Measurements from ENCODE around the gene TRIM34. TPM values are rescaled to one million over a fixed set of nuclear protein-coding genes. Genes with fewer than 3 reads are reported as not detected.
"Not testable (repeated sequence)": the region's sequence is repeated elsewhere in the genome, so short reads cannot be mapped to it uniquely, and the experiment has no call there.

TRIM34 gene, protein sequence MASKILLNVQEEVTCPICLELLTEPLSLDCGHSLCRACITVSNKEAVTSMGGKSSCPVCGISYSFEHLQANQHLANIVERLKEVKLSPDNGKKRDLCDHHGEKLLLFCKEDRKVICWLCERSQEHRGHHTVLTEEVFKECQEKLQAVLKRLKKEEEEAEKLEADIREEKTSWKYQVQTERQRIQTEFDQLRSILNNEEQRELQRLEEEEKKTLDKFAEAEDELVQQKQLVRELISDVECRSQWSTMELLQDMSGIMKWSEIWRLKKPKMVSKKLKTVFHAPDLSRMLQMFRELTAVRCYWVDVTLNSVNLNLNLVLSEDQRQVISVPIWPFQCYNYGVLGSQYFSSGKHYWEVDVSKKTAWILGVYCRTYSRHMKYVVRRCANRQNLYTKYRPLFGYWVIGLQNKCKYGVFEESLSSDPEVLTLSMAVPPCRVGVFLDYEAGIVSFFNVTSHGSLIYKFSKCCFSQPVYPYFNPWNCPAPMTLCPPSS
- 6.1 TPM for total RNA-seq
- long read RNA-seq, transcript TRIM34-201 (8 exons, 2,311 nt) = major isoform, 15 of 21 reads
- long read RNA-seq, partial matches to known transcripts = 3 of 21 reads
- long read RNA-seq, other reads (novel, unspliced or antisense) = 3 of 21 reads

DNA sequence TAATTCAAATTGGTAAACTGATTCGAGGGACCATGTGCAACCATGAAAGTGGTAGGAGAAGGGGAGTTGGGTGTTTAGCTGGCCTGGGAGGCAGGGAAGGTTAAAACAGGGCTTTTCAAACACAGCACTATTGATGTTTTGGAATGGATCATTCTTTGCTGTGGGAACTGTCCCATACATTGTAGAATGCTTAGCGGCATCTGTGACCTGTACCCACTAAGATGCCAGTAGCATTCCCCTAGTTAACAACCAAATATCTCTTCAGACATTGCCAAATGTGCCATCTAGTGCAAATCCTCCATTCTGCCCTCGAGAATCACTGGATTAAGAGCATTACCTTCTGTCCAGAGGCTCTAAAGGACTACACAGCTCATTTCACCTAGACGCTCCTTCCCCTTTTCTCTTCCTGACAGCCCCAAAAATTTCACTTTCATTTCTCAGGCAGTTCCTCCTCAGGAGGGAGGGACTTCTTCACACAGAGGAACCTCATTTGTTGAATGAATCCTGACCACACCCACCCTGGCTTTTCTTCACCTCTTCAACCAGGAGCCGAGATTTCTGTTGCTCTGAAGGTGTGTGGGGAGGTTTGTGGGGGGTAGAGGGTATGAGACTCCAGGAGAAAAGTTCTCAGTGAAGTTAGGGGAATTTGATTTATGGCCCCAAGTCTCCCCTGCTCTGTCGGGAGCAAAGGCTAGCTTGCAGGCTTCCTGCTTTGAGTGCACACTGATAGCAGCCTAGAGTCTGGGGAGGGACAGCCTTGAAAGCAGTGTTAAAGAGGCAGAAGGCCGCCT is at the start of gene TRIM34:
Gene TRIM34 (plus strand): TSS at position 513 of the 791 bp plus-strand sequence. CDS start 7,331 bp downstream, outside the sequence.
- DNase-seq (ENCODE audit: low spot score) = no peak

DNA sequence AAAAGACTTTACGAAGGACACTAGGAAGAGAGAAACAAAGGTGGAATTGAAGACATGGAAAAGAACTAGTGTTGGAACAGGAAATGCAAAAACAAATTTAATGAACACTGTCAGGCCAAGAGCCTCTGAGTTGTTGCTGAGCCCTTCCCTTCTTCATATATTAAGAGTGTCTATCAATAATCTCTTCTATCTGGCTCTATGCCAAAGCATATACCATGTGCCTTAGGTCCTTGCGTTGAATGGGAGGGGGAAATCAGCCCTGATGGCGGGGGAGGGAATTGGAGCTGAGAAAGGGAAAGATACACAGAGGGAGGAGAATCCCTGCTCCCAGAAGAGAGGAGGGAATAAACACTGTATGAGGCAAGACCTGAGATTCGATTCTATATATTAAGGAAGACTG is 49.6 kb upstream of the TRIM34 start:
- DNase-seq (ENCODE audit: low spot score) = no peak

DNA sequence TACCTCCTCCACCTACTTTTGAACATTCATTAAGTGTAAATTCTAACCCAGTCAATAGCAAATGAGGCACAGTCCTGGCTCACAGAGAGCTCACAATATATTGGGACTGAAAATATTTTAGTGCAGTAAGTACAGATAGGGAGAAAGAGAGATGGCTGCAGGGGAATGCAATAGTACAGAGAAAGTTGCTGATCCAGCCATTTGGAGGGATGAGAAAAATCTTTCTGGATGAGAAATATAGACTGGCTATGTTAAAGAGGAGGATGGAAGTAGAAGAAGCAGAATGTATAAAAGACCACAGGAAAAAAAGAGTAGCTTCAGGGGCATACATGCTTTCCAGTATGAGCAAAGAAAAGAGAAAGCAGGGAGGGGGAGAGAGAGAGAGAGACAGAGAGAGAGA is 47.7 kb upstream of the TRIM34 start:
- DNase-seq (ENCODE audit: low spot score) = no peak

DNA sequence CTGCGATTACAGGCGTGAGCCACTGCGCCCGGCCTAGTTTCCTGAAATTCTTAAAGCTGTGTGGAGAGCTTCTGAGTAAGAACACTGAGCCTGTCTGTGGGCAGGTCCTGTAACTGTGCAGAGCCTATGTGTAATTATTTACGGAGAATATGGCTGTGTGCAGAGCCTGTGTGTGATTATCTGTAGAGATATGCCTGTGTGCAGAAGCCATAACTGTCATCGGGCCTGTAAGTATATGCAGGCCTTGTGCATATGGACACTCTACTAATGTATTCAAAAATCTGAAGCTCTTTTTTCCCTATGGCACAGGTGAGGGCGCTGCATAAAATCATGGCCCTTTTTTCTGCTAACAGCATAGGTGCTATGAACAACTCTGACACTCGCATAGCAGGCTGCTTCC is 44.2 kb upstream of the TRIM34 start, which contains the start of gene OR52B6:
Gene OR52B6 (plus strand): TSS at position 301 of the 400 bp plus-strand sequence. CDS start 0 bp downstream, at position 301.
- no peak for DNase-seq (ENCODE audit: low spot score)

DNA sequence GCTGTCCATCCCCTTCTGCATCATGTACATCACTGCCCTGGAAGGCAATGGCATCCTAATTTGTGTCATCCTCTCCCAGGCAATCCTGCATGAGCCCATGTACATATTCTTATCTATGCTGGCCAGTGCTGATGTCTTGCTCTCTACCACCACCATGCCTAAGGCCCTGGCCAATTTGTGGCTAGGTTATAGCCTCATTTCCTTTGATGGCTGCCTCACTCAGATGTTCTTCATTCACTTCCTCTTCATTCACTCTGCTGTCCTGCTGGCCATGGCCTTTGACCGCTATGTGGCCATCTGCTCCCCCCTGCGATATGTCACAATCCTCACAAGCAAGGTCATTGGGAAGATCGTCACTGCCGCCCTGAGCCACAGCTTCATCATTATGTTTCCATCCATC is 43.8 kb upstream of the TRIM34 start:
- DNase-seq (ENCODE audit: low spot score) = no peak

DNA sequence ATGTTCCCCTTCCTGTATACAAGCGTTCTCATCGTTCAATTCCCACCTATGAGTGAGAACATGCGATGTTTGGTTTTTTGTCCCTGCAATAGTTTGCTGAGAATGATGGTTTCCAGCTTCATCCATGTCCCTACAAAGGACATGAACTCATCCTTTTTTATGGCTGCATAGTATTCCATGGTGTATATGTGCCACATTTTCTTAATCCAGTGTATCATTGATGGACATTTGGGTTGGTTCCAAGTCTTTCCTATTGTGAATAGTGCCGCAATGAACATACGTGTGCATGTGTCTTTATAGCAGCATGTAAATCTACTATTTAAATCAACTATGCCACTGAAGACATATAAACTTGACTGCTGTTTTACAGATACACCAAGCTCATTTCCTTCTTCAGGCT is 40.3 kb upstream of the TRIM34 start:
- not testable (repeated sequence) for DNase-seq (ENCODE audit: low spot score)

DNA sequence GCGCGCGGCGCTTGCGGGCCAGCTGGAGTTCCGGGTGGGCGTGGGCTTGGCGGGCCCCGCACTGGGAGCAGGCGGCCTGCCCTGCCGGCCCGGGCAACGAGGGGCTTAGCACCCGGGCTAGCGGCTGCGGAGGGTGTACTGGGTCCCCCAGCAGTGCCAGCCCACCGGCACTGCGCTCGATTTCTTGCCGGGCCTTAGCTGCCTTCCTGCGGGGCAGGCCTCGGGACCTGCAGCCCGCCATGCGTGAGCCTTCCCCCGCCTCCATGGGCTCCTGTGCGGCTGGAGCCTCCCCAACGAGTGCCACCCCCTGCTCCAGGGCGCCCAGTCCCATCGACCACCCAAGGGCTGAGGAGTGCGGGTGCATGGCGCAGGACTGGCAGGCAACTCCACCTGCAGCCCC is 34.9 kb upstream of the TRIM34 start:
- DNase-seq (ENCODE audit: low spot score) = not testable (repeated sequence)

DNA sequence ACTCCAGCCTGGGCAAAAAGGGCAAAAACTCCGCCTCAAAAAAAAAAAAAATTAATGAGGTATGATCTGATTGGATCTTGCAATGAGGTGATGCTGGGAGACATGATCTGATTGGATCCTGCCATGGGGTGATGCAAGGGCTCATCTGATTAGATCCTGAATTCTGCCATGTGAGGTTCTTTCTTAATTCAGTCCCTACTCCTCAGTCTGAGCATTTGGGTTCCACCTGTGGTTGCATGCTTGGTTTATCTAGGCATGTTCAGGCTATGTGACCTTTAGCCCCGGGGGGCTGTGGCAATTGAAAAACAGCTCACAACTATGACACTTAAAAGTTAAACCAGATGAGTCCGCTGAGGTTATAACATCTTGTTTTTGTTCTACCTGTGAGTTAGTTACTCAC is 33.2 kb upstream of the TRIM34 start:
- no peak for DNase-seq (ENCODE audit: low spot score)

DNA sequence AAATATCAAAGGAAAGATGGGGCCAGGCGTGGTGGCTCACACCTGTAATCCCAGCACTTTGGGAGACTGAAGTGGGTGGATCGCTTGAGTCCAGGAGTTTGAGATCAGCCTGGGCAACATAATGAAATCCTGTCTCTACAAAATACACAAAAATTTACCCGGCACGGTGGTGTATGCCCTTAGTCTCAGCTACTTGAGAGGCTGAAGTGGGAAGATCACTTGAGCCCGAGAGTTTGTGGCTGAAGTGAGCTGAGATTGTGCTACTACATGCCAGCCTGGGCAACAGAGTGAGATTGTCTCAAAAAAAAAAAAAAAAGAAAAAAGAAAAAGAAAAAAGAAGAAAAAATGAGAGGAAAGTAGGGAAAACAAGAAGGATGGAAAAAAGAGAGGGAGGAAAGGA is 32.2 kb upstream of the TRIM34 start:
- DNase-seq (ENCODE audit: low spot score) = no peak

DNA sequence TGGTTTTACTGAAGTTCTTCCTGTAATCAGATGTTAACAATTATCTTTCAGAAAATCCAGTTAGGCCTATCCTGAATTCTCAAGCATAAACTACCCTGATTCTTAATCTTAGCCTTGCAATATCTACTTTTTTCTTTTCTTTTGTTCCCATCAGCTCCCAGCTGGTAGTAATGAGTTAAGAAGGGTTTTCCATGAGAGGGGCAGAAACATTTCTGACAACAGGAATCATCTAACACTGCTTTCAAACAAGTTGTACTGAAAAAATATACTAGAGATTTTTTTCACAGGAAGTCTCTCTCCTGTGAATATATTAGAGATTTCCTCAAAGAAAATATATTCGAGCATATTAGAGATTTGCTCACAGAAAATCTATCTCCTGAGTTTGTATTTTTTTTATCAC is 31.7 kb upstream of the TRIM34 start:
- no peak for DNase-seq (ENCODE audit: low spot score)

DNA sequence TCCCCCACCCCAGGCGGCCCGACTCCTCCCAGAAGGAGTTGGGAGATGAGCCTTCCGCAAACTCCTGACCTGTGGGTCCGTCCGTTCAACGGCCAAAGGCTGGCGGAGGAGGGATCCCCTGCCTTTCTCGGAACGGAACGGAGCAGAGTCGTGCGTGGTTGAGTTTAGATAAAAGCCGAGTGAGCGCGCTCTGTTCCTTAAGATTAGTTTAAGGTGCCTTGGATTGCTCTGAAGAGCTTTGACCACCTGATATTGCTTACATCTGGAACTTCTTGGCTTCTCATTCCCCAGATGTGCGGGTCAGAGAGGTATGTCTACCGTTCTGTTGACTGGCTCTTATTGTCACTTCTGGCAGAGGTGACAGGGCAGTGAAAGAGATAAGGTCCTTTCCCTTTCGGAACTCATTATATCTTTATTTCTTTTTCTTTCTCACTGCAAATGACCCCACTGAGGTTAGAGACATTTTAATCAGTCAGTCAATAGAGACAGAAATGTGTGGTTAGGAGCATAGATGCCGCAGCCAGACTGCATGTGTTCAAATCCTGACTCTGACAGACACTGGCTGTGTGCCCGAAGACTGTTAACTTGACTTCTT is 28.1 kb upstream of the TRIM34 start, which contains the start of gene TRIM6:
Gene TRIM6 (plus strand): TSS at position 31 of the 595 bp plus-strand sequence. CDS start 261 bp downstream, at position 292.
- DNase-seq (ENCODE audit: low spot score) = no peak

DNA sequence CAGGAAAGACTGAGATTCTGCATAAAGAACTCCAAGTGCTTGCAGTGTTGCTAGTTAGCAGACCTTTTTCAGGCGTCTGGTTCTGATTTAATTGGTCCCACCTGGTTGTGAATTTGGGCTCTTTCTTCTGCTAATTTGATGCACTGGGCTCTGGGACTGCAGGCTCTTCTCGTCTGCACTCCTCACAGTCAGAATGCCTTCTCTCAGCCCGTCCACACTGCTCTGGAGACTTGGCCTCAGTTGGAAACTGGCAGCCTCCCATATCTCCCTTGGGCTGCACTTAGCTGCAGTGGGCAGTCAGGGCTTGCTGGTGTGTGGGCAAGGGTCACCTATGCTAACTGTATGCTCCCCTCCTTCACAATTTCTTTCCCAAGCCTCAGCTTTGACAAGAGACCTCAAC is 26.8 kb upstream of the TRIM34 start:
- DNase-seq (ENCODE audit: low spot score) = no peak

DNA sequence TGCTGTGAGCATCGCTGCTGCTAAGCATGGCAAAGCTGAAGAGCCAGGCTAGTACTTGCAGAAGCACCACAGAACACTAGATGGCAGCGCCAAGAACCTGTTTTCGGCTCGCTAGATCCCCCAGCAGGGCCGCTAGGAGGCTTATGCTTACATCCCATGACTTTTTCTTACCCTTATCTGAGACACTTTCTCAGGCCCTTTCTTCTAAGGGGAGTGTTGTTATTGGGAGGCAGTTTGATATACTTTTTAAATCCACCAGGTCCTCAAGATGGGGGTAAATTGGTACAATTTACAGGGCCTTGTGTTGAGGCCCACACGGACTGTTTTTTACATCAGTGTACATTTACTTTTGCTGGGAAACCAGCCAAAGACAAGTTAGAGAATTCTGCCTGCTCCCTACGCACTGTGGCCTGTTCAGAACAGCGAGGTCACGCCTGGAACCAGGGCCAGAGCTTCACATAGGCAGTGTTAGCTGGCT is 24.4 kb upstream of the TRIM34 start:
- DNase-seq (ENCODE audit: low spot score) = no peak

DNA sequence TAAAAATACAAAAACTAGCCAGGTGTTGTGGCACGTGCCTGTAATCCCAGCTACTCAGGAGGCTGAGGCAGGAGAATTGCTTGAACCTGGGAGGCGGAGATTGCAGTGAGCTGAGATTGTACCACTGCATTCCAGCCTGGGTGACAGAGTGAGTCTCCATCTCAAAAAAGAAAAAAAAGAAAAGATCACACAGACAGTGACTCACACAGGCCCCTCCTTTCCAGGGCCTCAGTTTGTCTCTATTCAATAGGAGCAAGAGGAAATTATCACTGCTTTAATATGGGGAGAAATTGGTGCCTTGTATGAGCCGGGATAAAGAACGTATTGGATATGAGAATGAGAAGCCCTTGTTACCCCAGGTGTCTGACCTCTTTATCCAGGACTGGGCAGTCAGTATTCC is 22.0 kb upstream of the TRIM34 start:
- DNase-seq (ENCODE audit: low spot score) = not testable (repeated sequence)

DNA sequence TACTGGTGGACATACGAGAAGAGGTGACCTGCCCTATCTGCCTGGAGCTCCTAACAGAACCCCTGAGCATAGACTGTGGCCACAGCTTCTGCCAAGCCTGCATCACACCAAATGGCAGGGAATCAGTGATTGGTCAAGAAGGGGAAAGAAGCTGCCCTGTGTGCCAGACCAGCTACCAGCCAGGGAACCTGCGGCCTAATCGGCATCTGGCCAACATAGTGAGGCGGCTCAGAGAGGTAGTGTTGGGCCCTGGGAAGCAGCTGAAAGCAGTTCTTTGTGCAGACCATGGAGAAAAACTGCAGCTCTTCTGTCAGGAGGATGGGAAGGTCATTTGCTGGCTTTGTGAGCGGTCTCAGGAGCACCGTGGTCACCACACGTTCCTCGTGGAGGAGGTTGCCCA is 21.5 kb upstream of the TRIM34 start:
- DNase-seq (ENCODE audit: low spot score) = no peak

DNA sequence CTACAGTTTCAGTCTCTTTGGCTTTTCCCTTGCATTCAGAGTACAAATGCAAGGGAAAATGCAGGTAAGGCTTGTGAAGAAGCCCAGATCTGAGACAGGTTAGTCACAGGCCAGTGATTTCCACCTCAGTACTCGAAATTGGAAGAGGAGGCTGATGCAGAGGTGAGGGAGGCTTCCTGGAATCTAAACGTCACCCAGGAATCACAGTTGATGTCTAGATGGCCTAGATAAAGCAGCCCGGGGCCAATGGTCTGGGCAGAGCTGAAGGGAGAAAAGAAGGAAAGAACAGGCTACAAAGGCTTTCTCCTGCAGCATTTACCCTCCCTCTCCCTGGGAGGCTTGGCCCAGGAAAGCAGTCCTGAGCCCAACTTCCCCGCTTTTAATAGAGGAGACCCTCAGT is 19.9 kb upstream of the TRIM34 start:
- no peak for DNase-seq (ENCODE audit: low spot score)

DNA sequence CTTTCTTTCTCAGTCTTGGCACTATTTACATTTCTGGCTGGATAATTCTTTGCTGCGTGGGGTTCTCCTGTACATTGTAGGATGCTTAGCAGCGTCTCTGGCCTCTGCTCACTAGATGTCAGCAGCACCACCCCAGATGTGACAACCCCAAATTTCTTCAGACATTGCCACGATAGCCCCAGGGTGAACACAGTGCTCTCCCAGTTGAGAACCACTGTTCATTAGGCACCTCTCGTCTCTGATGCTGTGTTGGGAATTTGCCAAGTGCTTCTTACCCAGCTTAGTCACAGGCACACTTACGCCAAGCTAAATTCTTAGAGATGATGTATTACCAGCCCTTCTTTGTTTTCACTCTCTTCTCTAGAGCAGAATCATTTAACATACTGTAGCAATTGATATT is 19.0 kb upstream of the TRIM34 start:
- DNase-seq (ENCODE audit: low spot score) = no peak

DNA sequence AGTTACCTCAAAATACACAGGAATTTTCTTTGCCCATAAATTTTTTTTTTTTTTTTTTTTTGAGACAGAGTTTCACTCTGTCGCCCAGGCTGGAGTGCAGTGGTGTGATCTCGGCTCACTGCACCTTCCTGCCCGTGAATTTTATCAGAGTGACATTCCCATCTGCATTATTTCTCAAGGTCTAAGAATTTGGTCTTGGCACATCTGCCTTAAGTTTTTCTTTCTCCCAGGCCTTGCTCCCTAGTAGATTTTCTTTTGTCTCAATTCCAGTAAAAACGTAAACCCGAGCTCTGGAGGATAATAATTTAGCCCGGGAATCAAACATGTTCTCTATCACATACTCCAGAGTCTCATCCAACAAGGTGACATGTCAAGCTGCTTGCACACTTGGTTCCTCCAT is 16.0 kb upstream of the TRIM34 start:
- DNase-seq (ENCODE audit: low spot score) = no peak

DNA sequence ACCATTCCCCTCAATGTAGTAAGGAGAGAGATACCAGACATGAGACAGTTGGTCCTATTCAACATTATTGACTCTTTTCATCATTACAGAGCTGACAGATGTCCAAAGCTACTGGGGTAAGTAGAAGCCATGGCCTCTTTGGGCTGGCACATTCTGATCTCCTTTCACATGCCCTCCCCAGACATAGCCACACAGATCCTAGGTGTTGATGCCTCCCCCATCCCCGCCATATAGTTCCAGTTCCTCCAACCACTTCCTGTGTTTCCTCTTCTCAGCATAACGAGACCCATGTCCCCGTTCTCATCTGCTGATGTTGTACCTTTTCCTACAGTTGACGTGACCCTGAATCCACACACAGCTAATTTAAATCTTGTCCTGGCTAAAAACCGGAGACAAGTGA is 14.4 kb upstream of the TRIM34 start:
- DNase-seq (ENCODE audit: low spot score) = no peak

DNA sequence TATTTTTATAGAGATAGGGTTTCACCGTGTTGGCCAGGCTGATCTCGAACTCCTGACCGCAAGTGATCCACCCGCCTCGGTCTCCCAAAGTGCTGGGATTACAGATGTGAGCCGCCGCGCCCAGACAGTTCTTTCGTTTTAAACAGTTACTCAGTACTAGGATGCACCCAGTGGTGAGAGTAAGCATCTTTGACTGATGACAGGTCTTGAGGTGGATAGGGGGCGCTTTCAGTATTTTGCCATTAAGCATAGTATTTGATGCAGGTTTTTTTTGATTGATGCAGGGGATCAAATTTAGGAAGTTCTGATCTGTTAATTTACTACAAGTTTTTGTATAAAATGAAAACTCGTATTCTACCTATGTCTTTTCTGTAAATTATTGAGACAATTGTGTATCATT is 13.2 kb upstream of the TRIM34 start:
- DNase-seq (ENCODE audit: low spot score) = no peak

DNA sequence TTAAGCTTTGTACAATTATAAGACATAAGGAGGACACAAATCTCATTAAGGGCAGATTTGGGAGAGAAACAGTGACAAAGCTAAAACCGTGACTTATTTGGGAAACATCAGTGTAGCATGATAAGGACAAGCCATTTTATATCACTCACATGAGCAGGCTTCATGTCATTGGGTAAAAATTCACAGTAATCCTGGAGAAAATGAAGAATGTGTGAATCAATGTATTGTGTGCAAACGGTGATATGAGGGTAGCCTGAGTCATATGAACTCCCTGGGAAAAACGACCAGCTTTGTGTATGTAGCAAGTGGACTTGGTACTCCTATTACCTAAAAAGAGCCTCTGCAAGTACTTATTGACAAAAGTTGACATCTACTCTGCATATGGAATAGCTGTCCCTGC is 6.0 kb upstream of the TRIM34 start:
- no peak for DNase-seq (ENCODE audit: low spot score)
